ENCODE measurements around the gene AIPL1.

DNA sequence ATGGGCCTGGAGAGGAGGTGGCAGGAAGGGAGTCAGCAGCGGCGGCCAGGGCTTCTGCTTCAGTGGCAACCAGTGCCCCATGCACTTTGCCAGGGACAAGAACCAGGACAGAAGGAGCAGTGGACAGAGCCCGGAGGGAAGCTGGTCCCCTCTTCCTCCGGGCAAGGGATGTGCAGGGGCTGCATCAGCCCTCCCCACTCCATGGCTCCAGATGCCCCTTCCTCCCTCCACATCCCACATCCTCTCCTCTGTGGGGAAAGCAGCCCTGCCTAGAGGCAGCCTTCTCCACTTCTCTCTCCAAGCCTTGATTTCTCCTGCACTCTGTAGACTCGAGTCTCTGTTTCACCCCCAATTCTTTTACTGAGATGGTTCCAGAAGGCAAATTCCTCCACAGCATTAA is 50.4 kb downstream of the AIPL1 start:
- TF ChIP-seq, protein P1, sequence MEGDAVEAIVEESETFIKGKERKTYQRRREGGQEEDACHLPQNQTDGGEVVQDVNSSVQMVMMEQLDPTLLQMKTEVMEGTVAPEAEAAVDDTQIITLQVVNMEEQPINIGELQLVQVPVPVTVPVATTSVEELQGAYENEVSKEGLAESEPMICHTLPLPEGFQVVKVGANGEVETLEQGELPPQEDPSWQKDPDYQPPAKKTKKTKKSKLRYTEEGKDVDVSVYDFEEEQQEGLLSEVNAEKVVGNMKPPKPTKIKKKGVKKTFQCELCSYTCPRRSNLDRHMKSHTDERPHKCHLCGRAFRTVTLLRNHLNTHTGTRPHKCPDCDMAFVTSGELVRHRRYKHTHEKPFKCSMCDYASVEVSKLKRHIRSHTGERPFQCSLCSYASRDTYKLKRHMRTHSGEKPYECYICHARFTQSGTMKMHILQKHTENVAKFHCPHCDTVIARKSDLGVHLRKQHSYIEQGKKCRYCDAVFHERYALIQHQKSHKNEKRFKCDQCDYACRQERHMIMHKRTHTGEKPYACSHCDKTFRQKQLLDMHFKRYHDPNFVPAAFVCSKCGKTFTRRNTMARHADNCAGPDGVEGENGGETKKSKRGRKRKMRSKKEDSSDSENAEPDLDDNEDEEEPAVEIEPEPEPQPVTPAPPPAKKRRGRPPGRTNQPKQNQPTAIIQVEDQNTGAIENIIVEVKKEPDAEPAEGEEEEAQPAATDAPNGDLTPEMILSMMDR (optimal IDR thresholded peaks at IDR 0.05 in 1 of 3, IDR thresholded peaks at IDR 0.05 in 1 of 3, conservative IDR thresholded peaks at IDR 0.05 in 1 of 3; ENCODE audit: extremely low read depth in 1 of 3, insufficient read depth in 2 of 3, low read length in 3 of 3): no peak
- no peak for TF ChIP-seq EZH2 (IDR thresholded peaks at IDR 0.05; ENCODE audit: low read length)
